ENCODE results near the gene RHEBL1. TPM values are rescaled to one million over a fixed set of nuclear protein-coding genes. Genes with fewer than 3 reads are reported as not detected.

Gene RHEBL1
- total RNA-seq, 1 donor from 2014 or later = 3.2 TPM

- TF ChIP-seq, protein P1, sequence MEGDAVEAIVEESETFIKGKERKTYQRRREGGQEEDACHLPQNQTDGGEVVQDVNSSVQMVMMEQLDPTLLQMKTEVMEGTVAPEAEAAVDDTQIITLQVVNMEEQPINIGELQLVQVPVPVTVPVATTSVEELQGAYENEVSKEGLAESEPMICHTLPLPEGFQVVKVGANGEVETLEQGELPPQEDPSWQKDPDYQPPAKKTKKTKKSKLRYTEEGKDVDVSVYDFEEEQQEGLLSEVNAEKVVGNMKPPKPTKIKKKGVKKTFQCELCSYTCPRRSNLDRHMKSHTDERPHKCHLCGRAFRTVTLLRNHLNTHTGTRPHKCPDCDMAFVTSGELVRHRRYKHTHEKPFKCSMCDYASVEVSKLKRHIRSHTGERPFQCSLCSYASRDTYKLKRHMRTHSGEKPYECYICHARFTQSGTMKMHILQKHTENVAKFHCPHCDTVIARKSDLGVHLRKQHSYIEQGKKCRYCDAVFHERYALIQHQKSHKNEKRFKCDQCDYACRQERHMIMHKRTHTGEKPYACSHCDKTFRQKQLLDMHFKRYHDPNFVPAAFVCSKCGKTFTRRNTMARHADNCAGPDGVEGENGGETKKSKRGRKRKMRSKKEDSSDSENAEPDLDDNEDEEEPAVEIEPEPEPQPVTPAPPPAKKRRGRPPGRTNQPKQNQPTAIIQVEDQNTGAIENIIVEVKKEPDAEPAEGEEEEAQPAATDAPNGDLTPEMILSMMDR (IDR thresholded peaks at IDR 0.05; ENCODE audit: unreplicated experiment) = no peak
- Mint-ChIP-seq H3K4me3 (ENCODE audit: unreplicated experiment) (no peak overlapping the region), H3K27ac (ENCODE audit: unreplicated experiment) (no peak overlapping the region), H3K9me3 (ENCODE audit: unreplicated experiment) (no peaks in the 10 kb centered on the region), H3K27me3 (ENCODE audit: unreplicated experiment) (peaks cover 11% of the 10 kb centered on the region), H3K36me3 (ENCODE audit: low read depth, unreplicated experiment) (no peaks in the 10 kb centered on the region), H3K4me1 (ENCODE audit: unreplicated experiment) (peaks cover 9% of the 10 kb centered on the region)
- DNase-seq (ENCODE audit: low spot score) = no peak
Measured at GRCh38 chr12:49084438-49084837, 14.7 kb upstream of the RHEBL1 start.

- TF ChIP-seq, protein P1 (IDR thresholded peaks at IDR 0.05; ENCODE audit: unreplicated experiment) = no peak
- no peak overlapping the region for H3K4me3 Mint-ChIP-seq (ENCODE audit: unreplicated experiment)
- H3K9me3 Mint-ChIP-seq (ENCODE audit: unreplicated experiment) = no peaks in the 10 kb centered on the region
- no peak overlapping the region for H3K27ac Mint-ChIP-seq (ENCODE audit: unreplicated experiment)
- no peak for DNase-seq (ENCODE audit: low spot score)
- H3K36me3 Mint-ChIP-seq (ENCODE audit: low read depth, unreplicated experiment) = no peaks in the 10 kb centered on the region
- peaks cover 3% of the 10 kb centered on the region for H3K27me3 Mint-ChIP-seq (ENCODE audit: unreplicated experiment)
- no peaks in the 10 kb centered on the region for H3K4me1 Mint-ChIP-seq (ENCODE audit: unreplicated experiment)
Measured at GRCh38 chr12:49079793-49080192, 10.0 kb upstream of the RHEBL1 start.

GRCh38 chr12:49070971-49071370 lies 1.2 kb upstream of the RHEBL1 start:
- Mint-ChIP-seq H3K27ac (ENCODE audit: unreplicated experiment) (no peak overlapping the region), H3K36me3 (ENCODE audit: low read depth, unreplicated experiment) (no peaks in the 10 kb centered on the region), H3K4me3 (ENCODE audit: unreplicated experiment) (no peak overlapping the region), H3K27me3 (ENCODE audit: unreplicated experiment) (no peaks in the 10 kb centered on the region), H3K9me3 (ENCODE audit: unreplicated experiment) (no peaks in the 10 kb centered on the region), H3K4me1 (ENCODE audit: unreplicated experiment) (peaks cover 5% of the 10 kb centered on the region)
- DNase-seq (ENCODE audit: low spot score) = no peak
- TF ChIP-seq, protein P1 (IDR thresholded peaks at IDR 0.05; ENCODE audit: unreplicated experiment) = no peak

- DNase-seq (ENCODE audit: low spot score) = no peak
- no peaks in the 10 kb centered on the region for H3K27me3 Mint-ChIP-seq (ENCODE audit: unreplicated experiment)
- no peaks in the 10 kb centered on the region for H3K9me3 Mint-ChIP-seq (ENCODE audit: unreplicated experiment)
- TF ChIP-seq, protein P1 (IDR thresholded peaks at IDR 0.05; ENCODE audit: unreplicated experiment) = no peak
- H3K4me3 Mint-ChIP-seq (ENCODE audit: unreplicated experiment) = peak overlapping the region; percentile 99
- peaks cover 5% of the 10 kb centered on the region for H3K4me1 Mint-ChIP-seq (ENCODE audit: unreplicated experiment)
- H3K36me3 Mint-ChIP-seq (ENCODE audit: low read depth, unreplicated experiment) = no peaks in the 10 kb centered on the region
- peak overlapping the region; percentile 58 for H3K27ac Mint-ChIP-seq (ENCODE audit: unreplicated experiment)
Measured at GRCh38 chr12:49068879-49069506, 786 bp downstream of the RHEBL1 start.

DNA sequence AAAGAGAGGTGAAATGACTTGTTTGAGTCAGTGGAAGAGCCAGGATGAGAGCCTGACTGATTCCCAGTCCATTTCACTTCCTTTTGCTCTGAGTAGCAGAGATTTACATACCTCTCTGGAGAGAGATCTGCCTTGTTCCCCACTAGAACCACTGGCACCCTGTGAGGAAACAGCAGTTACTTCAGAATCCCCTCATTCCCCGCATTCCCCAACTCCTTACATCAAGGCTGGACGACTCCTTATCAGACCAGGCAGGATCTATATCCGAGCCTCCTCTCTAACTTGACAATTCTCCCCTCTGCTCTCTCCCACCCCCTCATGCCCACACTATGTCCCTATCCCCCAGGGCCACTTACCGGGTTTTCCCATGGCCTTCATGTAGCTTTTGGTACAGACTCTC lies 3.7 kb downstream of the RHEBL1 start:
- Mint-ChIP-seq H3K9me3 (ENCODE audit: unreplicated experiment) (no peaks in the 10 kb centered on the region), H3K27ac (ENCODE audit: unreplicated experiment) (no peak overlapping the region), H3K4me1 (ENCODE audit: unreplicated experiment) (peaks cover 9% of the 10 kb centered on the region), H3K4me3 (ENCODE audit: unreplicated experiment) (no peak overlapping the region), H3K27me3 (ENCODE audit: unreplicated experiment) (peaks cover 4% of the 10 kb centered on the region), H3K36me3 (ENCODE audit: low read depth, unreplicated experiment) (no peaks in the 10 kb centered on the region)
- DNase-seq (ENCODE audit: low spot score) = no peak
- TF ChIP-seq, protein P1 (IDR thresholded peaks at IDR 0.05; ENCODE audit: unreplicated experiment) = no peak

All from endothelial cell (in vitro differentiated cells).